Measurements from ENCODE around the gene JUP. TPM values are rescaled to one million over a fixed set of nuclear protein-coding genes. Genes with fewer than 3 reads are reported as not detected.
"Not testable (repeated sequence)": the region's sequence is repeated elsewhere in the genome, so short reads cannot be mapped to it uniquely, and the experiment has no call there.

Gene JUP
- polyA plus RNA-seq, 3 donors: 170 to 196 (median 178) TPM

- DNase-seq (ENCODE audit: low read depth in 3 of 3, low spot score in 2 of 3): no peak
Observed at GRCh38 chr17:41782142-41782541, 4.4 kb downstream of the JUP start.

- DNase-seq (ENCODE audit: low read depth in 3 of 3, low spot score in 2 of 3): no peak
Observed at GRCh38 chr17:41781404-41782110, 5.0 kb downstream of the JUP start.

GRCh38 chr17:41779954-41780353, 6.6 kb downstream of the JUP start:
- no peak for DNase-seq (ENCODE audit: low read depth in 3 of 3, low spot score in 2 of 3)

- peak in 1 of 3 donors; percentile 77 for DNase-seq (ENCODE audit: low read depth in 3 of 3, low spot score in 2 of 3)
Observed at GRCh38 chr17:41777574-41778188, 8.8 kb downstream of the JUP start.

- DNase-seq (ENCODE audit: low read depth in 3 of 3, low spot score in 2 of 3): peak in 1 of 3 donors; percentile 67
Observed at GRCh38 chr17:41777157-41777573, 9.3 kb downstream of the JUP start.

GRCh38 chr17:41776262-41776900, 10.1 kb downstream of the JUP start:
- not testable (repeated sequence) for DNase-seq (ENCODE audit: low read depth in 3 of 3, low spot score in 2 of 3)

- DNase-seq (ENCODE audit: low read depth in 3 of 3, low spot score in 2 of 3): no peak
Observed at GRCh38 chr17:41775394-41776226, 10.9 kb downstream of the JUP start.

- DNase-seq (ENCODE audit: low read depth in 3 of 3, low spot score in 2 of 3): no peak
Observed at GRCh38 chr17:41773731-41774193, 12.7 kb downstream of the JUP start.

- DNase-seq (ENCODE audit: low read depth in 3 of 3, low spot score in 2 of 3): peak in 1 of 3 donors; percentile 61
Observed at GRCh38 chr17:41773190-41773588, 13.3 kb downstream of the JUP start.

GRCh38 chr17:41772586-41773189, 13.8 kb downstream of the JUP start:
- DNase-seq (ENCODE audit: low read depth in 3 of 3, low spot score in 2 of 3): no peak

GRCh38 chr17:41772218-41772585, 14.3 kb downstream of the JUP start:
- DNase-seq (ENCODE audit: low read depth in 3 of 3, low spot score in 2 of 3): no peak

- no peak for DNase-seq (ENCODE audit: low read depth in 3 of 3, low spot score in 2 of 3)
Observed at GRCh38 chr17:41771389-41772206, 14.9 kb downstream of the JUP start.

GRCh38 chr17:41769985-41770384, 16.5 kb downstream of the JUP start:
- no peak for DNase-seq (ENCODE audit: low read depth in 3 of 3, low spot score in 2 of 3)

- no peak for DNase-seq (ENCODE audit: low read depth in 3 of 3, low spot score in 2 of 3)
Observed at GRCh38 chr17:41769346-41769862, 17.1 kb downstream of the JUP start.

- no peak for DNase-seq (ENCODE audit: low read depth in 3 of 3, low spot score in 2 of 3)
Observed at GRCh38 chr17:41768682-41769288, 17.7 kb downstream of the JUP start.

GRCh38 chr17:41767324-41768042, 19.0 kb downstream of the JUP start:
- no peak for DNase-seq (ENCODE audit: low read depth in 3 of 3, low spot score in 2 of 3)

- no peak for DNase-seq (ENCODE audit: low read depth in 3 of 3, low spot score in 2 of 3)
Observed at GRCh38 chr17:41766135-41766534, 20.4 kb downstream of the JUP start.

- no peak for DNase-seq (ENCODE audit: low read depth in 3 of 3, low spot score in 2 of 3)
Observed at GRCh38 chr17:41763327-41763726, 23.2 kb downstream of the JUP start.

Measured in right renal cortex interstitium (tissue), 3 donors.